GM12878 (cell line): Measurements from ENCODE around the gene SPRY2. TPM values are rescaled to one million over a fixed set of nuclear protein-coding genes. Genes with fewer than 3 reads are reported as not detected.

Experiments
- ATAC-seq: fragments of 200-7000 bp; cut with Tn5 transposase; 3 replicates; pipeline ENCODE4 v1.9.1; 2020; ENCODE audit warnings: mild to moderate bottlenecking, moderate library complexity
- BruUV-seq: library from RNA; stranded (reverse); fragments of 400-500 nt; replicated peaks from 2 replicates; lab custom pipeline; 2021; lab: Mats Ljungman, UMichigan
- CTCF ChIA-PET: fragments of 300-600 bp; sonication (Branson Sonifier 250); formaldehyde crosslinking; extraction: SDS; loops from one replicate; lab custom pipeline; 2021; ENCODE audit warnings: inconsistent platforms; lab: Yijun Ruan, JAX
- POLR2A ChIA-PET: fragments of 350-600 bp; formaldehyde crosslinking; extraction: SDS; loops from one replicate; lab custom pipeline; 2021; ENCODE audit warnings: inconsistent platforms; lab: Charles Lee
- RAD21 ChIA-PET: fragments of 300-600 bp; sonication (Branson Sonifier 250); formaldehyde crosslinking; loops from one replicate; lab custom pipeline; 2023; ENCODE audit warnings: antibody characterized with exemption; ENCODE audit not compliant: unreplicated experiment; lab: Charles Lee
- SMC1A ChIA-PET: fragments of 300-600 bp; sonication (Branson Sonifier 250); formaldehyde crosslinking; loops from one replicate; lab custom pipeline; 2023; ENCODE audit not compliant: unreplicated experiment, uncharacterized antibody; lab: Charles Lee
- DNase-seq: peaks from one replicate; pipeline ENCODE4 v3.0.0-alpha.2; 2011; ENCODE audit warnings: low read depth, low spot score
- FAIRE-seq: peaks from 3 replicates; lab custom pipeline; 2011; peaks lifted over from hg19 to GRCh38; lab: Jason Lieb, UNC
- H2AFZ ChIP-seq: 2 replicates; pipeline ENCODE4 v1.6.0; 2011; ENCODE audit warnings: low read depth, low read length, control low read depth; ENCODE audit not compliant: control insufficient read depth
- H3K27ac ChIP-seq: 2 replicates; pipeline ENCODE4 v1.5.1; 2011; ENCODE audit warnings: control low read depth; ENCODE audit not compliant: control insufficient read depth, insufficient read depth
- H3K27me3 ChIP-seq, 2 experiments: replicated peaks in 1 of 2; 2 replicates each; pipeline versions ENCODE4 v1.6.0 to v1.6.1; 2011; ENCODE audit warnings: low read length in 1 of 2; ENCODE audit not compliant: control insufficient read depth in 2 of 2, insufficient read depth in 2 of 2
- H3K36me3 ChIP-seq, 2 experiments: 2 replicates each; pipeline ENCODE4 v1.5.1; 2011; ENCODE audit warnings: low read length in 1 of 2; ENCODE audit not compliant: control insufficient read depth in 2 of 2, insufficient read depth in 2 of 2
- H3K4me1 ChIP-seq: 2 replicates; pipeline ENCODE4 v1.6.1; 2011; ENCODE audit warnings: mild to moderate bottlenecking, low read length, moderate library complexity, mixed read lengths; ENCODE audit not compliant: control insufficient read depth, insufficient read depth
- H3K4me2 ChIP-seq: 2 replicates; pipeline ENCODE4 v1.6.0; 2011; ENCODE audit warnings: control low read depth; ENCODE audit not compliant: control insufficient read depth, insufficient read depth
- H3K4me3 ChIP-seq: fragments of 200-600 bp; sonication (generic); 2 replicates; pipeline ENCODE4 v1.5.1; 2016
- H3K79me2 ChIP-seq: 2 replicates; pipeline ENCODE4 v1.6.0; 2011; ENCODE audit warnings: low read length; ENCODE audit not compliant: control insufficient read depth, insufficient read depth
- H3K9ac ChIP-seq: 2 replicates; pipeline ENCODE4 v1.8.0; 2011; ENCODE audit warnings: low read length, control low read depth, mixed read lengths; ENCODE audit not compliant: control insufficient read depth, insufficient read depth
- H3K9me3 ChIP-seq: replicated peaks from 3 replicates; pipeline ENCODE4 v1.5.1; 2011; ENCODE audit warnings: mild to moderate bottlenecking, low read length; ENCODE audit not compliant: control insufficient read depth, insufficient read depth
- H4K20me1 ChIP-seq: 2 replicates; pipeline ENCODE4 v1.6.0; 2011; ENCODE audit not compliant: control insufficient read depth, insufficient read depth
- GATAD2B ChIP-seq: fragments of 450-650 bp; conservative IDR thresholded peaks from 2 replicates; pipeline ENCODE4 v1.6.1; 2017; ENCODE audit warnings: low read depth, mild to moderate bottlenecking, moderate library complexity
- MYC ChIP-seq: IDR thresholded peaks from 2 replicates; pipeline ENCODE4 v1.6.1; 2011; ENCODE audit warnings: mild to moderate bottlenecking, low read length, moderate library complexity, inconsistent platforms; ENCODE audit not compliant: insufficient read depth, insufficient replicate concordance, insufficient read length, severe bottlenecking
- SMC3 ChIP-seq: IDR thresholded peaks from 2 replicates; pipeline ENCODE4 v1.6.1; 2011; ENCODE audit warnings: low read length, improper control_type of control experiment, borderline replicate concordance
- SREBF1 ChIP-seq: IDR thresholded peaks from 2 replicates; pipeline ENCODE4 v1.6.1; 2012; ENCODE audit warnings: mild to moderate bottlenecking, low read length
- SUZ12 ChIP-seq: fragments of 200-600 bp; sonication (generic); IDR thresholded peaks from one replicate; pipeline ENCODE4 v1.6.1; 2018; ENCODE audit warnings: antibody characterized with exemption, mild to moderate bottlenecking; ENCODE audit not compliant: unreplicated experiment
- TBL1XR1 ChIP-seq: IDR thresholded peaks from 2 replicates; pipeline ENCODE4 v1.6.1; 2012; ENCODE audit warnings: low read depth, low read length, improper control_type of control experiment
- WGBS: methylation state at CpG from one replicate; pipeline ENCODE4 v1.1.6; 2016; ENCODE audit warnings: low lambda C conversion rate; ENCODE audit not compliant: insufficient replicate concordance, insufficient coverage; ENCODE audit errors: missing lambda C conversion rate; 5-methylcytosine and 5-hydroxymethylcytosine counted together
- in situ Hi-C: fragments of 300-500 bp; cut with MboI; formaldehyde crosslinking; loops from 9 replicates; pipeline ENCODE4 v1.14.3; 2018; ENCODE audit warnings: mixed read lengths
- intact Hi-C: fragments of 100-400 bp; cut with micrococcal nuclease; formaldehyde crosslinking; loops from one replicate; pipeline ENCODE4 v1.14.2; 2022; ENCODE audit not compliant: unreplicated experiment
- polyA plus RNA-seq, 11 experiments: library from polyadenylated mRNA; depleted of rRNA in 4 of 11; unstranded in 6 of 11; stranded (reverse) in 5 of 11; fragments of >200 nt; fragmentation: Nextera tagmentation in 4 of 11; fragmentation: Illumina TruSeq in 1 of 11; extraction: Ambion mirVana in 4 of 11; extraction: Trizol in 1 of 11; gene quantifications; 1 replicate in 1 of 11; 2 replicates in 10 of 11; pipeline versions ENCODE4 v1.2.1 to v1.2.3, GENCODE V29; 2011 to 2016; ENCODE audit warnings: inconsistent platforms in 2 of 11, missing spikeins in 2 of 11, low read depth in 1 of 11
- total RNA-seq, 4 experiments: library from RNA; depleted of rRNA in 3 of 4; stranded (reverse); fragments of >200 nt in 3 of 4; fragmentation: Illumina TruSeq in 1 of 4; extraction: Trizol in 1 of 4; gene quantifications; 2 replicates each; pipeline versions ENCODE4 v1.2.1 to v1.2.3, GENCODE V29; 2013 to 2021
- TF ChIP-seq, protein P1 (sequence below): fragments of 450-650 bp; IDR thresholded peaks from 2 replicates; pipeline ENCODE4 v1.6.1; 2017; ENCODE audit warnings: borderline replicate concordance

The SPRY2 gene
- total and polyA plus RNA-seq, 10 of the 15 experiments (the other 5 are each of a cell fraction or from before 2014, with no cell fraction given): 1.8 to 82.1 (median 9.2) TPM

GRCh38 chr13:80334597-80335260 lies 6.2 kb downstream of the SPRY2 start:
- intact Hi-C loops: no loop called here
- FAIRE-seq: no peak
- Histone ChIP-seq H3K4me2 (no peak overlapping the region), H3K4me3 (no peak overlapping the region), H3K36me3 (no peaks in the 10 kb centered on the region; a peak in 1 of 4 replicates), H3K79me2 (peaks cover 6% of the 10 kb centered on the region), H3K4me1 (no peaks in the 10 kb centered on the region), H3K9me3 (no peaks in the 10 kb centered on the region), H3K9ac (no peak overlapping the region), H2AFZ (no peak overlapping the region), H3K27ac (no peak overlapping the region), H4K20me1 (no peaks in the 10 kb centered on the region), H3K27me3 (no peaks in the 10 kb centered on the region; a peak in 1 of 4 replicates)
- SMC1A ChIA-PET: interaction anchor here (0.5 to 3.4 kb wide), 28 partner anchors 9 to 665 kb away, joined by 3 to 15 read pairs (median 5); no protein-coding TSS in a partner anchor
- CTCF ChIA-PET: interaction anchor here (0.6 to 1.8 kb wide), 10 partner anchors 13 to 683 kb away, joined by 3 to 7 read pairs (median 3); no protein-coding TSS in a partner anchor
- TF ChIP-seq, protein P1, sequence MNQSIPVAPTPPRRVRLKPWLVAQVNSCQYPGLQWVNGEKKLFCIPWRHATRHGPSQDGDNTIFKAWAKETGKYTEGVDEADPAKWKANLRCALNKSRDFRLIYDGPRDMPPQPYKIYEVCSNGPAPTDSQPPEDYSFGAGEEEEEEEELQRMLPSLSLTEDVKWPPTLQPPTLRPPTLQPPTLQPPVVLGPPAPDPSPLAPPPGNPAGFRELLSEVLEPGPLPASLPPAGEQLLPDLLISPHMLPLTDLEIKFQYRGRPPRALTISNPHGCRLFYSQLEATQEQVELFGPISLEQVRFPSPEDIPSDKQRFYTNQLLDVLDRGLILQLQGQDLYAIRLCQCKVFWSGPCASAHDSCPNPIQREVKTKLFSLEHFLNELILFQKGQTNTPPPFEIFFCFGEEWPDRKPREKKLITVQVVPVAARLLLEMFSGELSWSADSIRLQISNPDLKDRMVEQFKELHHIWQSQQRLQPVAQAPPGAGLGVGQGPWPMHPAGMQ: no peak
- TF ChIP-seq SUZ12 (no peak), SMC3 (no peak), MYC (no peak), SREBF1 (no peak), GATAD2B (no peak), TBL1XR1 (no peak)
- no peak for DNase-seq
- ATAC-seq: no peak
- 0% methylated on average over 2 of the region's 2 CpGs for WGBS
- RAD21 ChIA-PET: interaction anchor here (0.7 to 4.1 kb wide), 11 partner anchors 12 to 567 kb away, joined by 3 to 18 read pairs (median 4); no protein-coding TSS in a partner anchor
- POLR2A ChIA-PET: interaction anchor here (0.6 to 1.4 kb wide), 7 partner anchors 24 to 656 kb away, joined by 3 to 9 read pairs (median 4); no protein-coding TSS in a partner anchor
- in situ Hi-C loops: no loop called here
- no TSS peak for BruUV-seq
